HG03521 (cell line): ENCODE data around the gene P3R3URF.

Experiments used
- ATAC-seq: cut with Tn5 transposase; IDR thresholded peaks from one replicate; pipeline ENCODE4 v1.9.1; 2021; ENCODE audit warnings: mild to moderate bottlenecking, moderate library complexity; ENCODE audit not compliant: unreplicated experiment

P3R3URF gene

GRCh38 chr1:46194641-46195193 is 18.4 kb upstream of the P3R3URF start:
- no peak for ATAC-seq

- ATAC-seq = no peak
Observed at GRCh38 chr1:46193984-46194570, 17.8 kb upstream of the P3R3URF start.

GRCh38 chr1:46193285-46193684 is 17.0 kb upstream of the P3R3URF start:
- ATAC-seq = no peak

GRCh38 chr1:46192171-46192570 is 15.9 kb upstream of the P3R3URF start:
- ATAC-seq = no peak

- ATAC-seq = no peak
Observed at GRCh38 chr1:46191033-46191701, 14.9 kb upstream of the P3R3URF start.

- ATAC-seq = no peak
Observed at GRCh38 chr1:46190539-46190938, 14.3 kb upstream of the P3R3URF start.

- ATAC-seq = no peak
Observed at GRCh38 chr1:46188295-46189030, 12.2 kb upstream of the P3R3URF start.

GRCh38 chr1:46187106-46187869 is 11.0 kb upstream of the P3R3URF start:
- no peak for ATAC-seq

GRCh38 chr1:46186076-46186475 is 9.8 kb upstream of the P3R3URF start:
- ATAC-seq = no peak

- no peak for ATAC-seq
Observed at GRCh38 chr1:46184920-46185658, 8.8 kb upstream of the P3R3URF start.

GRCh38 chr1:46183926-46184557 is 7.8 kb upstream of the P3R3URF start:
- no peak for ATAC-seq

- ATAC-seq = no peak
Observed at GRCh38 chr1:46183079-46183847, 7.0 kb upstream of the P3R3URF start.

GRCh38 chr1:46181343-46182260 is 5.3 kb upstream of the P3R3URF start:
- ATAC-seq = no peak

GRCh38 chr1:46180082-46180616 is 3.9 kb upstream of the P3R3URF start:
- ATAC-seq = no peak

- no peak for ATAC-seq
Observed at GRCh38 chr1:46179138-46180081, 3.1 kb upstream of the P3R3URF start.

- no peak for ATAC-seq
Observed at GRCh38 chr1:46175243-46175642, 1.0 kb downstream of the P3R3URF start.
